ENCODE results near the gene C6orf15.
A peak's percentile ranks its signal among the peaks of the same experiment; 100 is the strongest.

C6orf15 gene

GRCh38 chr6:31114541-31114878 is 2.1 kb upstream of the C6orf15 start, which contains the start of gene PSORS1C1:
PSORS1C1 (plus strand) TSS chr6:31114800; CDS start chr6:31129633, 14,833 bp downstream.
- no peak for DNase-seq
- H3K27me3 Mint-ChIP-seq (ENCODE audit: low read depth, poor library complexity) = peaks cover 25% of the 10 kb centered on the region
- H3K9me3 Mint-ChIP-seq = no peaks in the 10 kb centered on the region
- peak within 1 kb of the TSS; percentile 50 for H3K4me3 Mint-ChIP-seq
- no peak within 1 kb of the TSS for H3K27ac Mint-ChIP-seq
- H3K4me1 Mint-ChIP-seq = peaks cover 39% of the 10 kb centered on the region
- no peaks in the 10 kb centered on the region for H3K36me3 Mint-ChIP-seq (ENCODE audit: low read depth)
- no peak for TF ChIP-seq CTCF (IDR thresholded peaks at IDR 0.05)

DNA sequence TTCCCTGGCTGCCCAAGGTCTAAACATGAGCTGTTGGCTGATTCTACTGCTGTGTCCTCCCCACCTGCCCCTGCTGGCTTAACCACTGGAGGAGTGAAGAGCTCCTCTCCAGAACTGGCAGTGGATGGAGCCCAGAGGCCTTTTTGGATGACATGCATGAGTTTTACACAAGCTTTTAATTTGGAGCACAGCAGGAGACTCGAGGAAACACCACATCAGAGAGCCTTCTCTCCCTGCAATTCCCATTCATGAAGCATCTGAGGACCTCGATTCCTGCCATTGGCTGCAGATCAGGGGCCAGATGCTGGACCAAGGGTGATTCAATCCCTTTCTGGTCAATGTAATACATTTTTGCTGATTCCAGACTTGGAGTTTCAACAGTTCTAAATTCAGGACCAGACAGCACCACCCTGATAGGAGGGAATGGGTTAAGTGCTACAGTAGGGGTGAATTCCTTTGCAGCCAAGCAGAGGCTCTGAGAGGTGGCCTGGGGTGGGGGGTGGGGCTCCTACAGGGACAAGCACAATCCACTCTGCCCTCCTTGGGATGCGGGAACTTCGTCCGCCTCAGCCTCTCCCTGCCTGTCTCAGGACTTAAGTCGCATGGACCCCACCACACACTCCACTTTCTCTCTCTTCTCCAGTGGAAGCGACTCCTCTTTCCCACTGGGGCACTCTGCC is 1.6 kb upstream of the C6orf15 start:
- DNase-seq = no peak
- no peak for TF ChIP-seq CTCF (IDR thresholded peaks at IDR 0.05)
- Mint-ChIP-seq H3K9me3 (no peaks in the 10 kb centered on the region), H3K27me3 (ENCODE audit: low read depth, poor library complexity) (peaks cover 26% of the 10 kb centered on the region), H3K4me3 (no peak overlapping the region), H3K36me3 (ENCODE audit: low read depth) (no peaks in the 10 kb centered on the region), H3K27ac (no peak overlapping the region), H3K4me1 (peaks cover 39% of the 10 kb centered on the region)

- DNase-seq = no peak
- H3K9me3 Mint-ChIP-seq = no peaks in the 10 kb centered on the region
- H3K27me3 Mint-ChIP-seq (ENCODE audit: low read depth, poor library complexity) = peaks cover 34% of the 10 kb centered on the region
- H3K36me3 Mint-ChIP-seq (ENCODE audit: low read depth) = no peaks in the 10 kb centered on the region
- no peak overlapping the region for H3K4me3 Mint-ChIP-seq
- TF ChIP-seq CTCF (IDR thresholded peaks at IDR 0.05) = no peak
- no peak overlapping the region for H3K27ac Mint-ChIP-seq
- peaks cover 32% of the 10 kb centered on the region for H3K4me1 Mint-ChIP-seq
These were observed 663 bp downstream of the C6orf15 start for GRCh38 chr6:31111712-31112111.

DNA sequence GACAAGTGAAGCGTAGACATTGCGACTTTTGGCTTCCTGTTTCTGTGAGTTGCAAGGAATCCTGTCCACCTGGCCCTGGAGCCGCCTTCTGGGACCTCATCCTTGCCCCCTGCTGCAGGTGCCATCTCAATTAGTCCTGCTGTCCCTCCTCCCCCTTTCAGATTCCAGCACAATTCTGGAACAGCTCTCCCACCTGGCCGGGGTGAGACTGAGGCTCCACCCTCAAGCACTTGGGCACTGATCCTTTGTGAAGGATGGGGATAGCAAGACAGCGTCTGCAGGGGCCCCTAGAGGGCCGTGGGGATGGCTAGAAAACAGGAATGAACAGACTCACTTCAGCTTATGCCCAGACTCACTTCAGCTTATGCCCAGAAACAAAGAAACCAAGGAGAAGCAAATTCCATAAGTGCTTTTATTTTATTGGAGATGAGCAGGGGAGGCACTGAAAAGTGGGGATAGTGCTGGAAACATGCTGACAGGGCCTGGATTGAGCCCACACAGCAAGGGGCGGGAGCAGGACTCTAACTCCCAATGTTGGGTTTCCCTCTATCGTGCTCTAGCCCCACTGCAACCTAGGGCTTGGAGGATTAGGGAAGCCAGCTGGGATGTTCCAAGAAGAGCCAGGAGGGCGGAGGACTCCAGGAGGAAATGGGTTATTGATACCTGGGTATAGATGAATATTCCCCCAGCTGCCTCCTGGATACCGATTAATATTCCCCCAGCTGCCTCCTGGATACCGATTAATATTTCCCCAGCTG is 1.4 kb downstream of the C6orf15 start:
- H3K4me3 Mint-ChIP-seq = no peak overlapping the region
- no peak for TF ChIP-seq CTCF (IDR thresholded peaks at IDR 0.05)
- no peak for DNase-seq
- H3K9me3 Mint-ChIP-seq = no peaks in the 10 kb centered on the region
- H3K27ac Mint-ChIP-seq = no peak overlapping the region
- peaks cover 33% of the 10 kb centered on the region for H3K4me1 Mint-ChIP-seq
- H3K27me3 Mint-ChIP-seq (ENCODE audit: low read depth, poor library complexity) = peaks cover 34% of the 10 kb centered on the region
- H3K36me3 Mint-ChIP-seq (ENCODE audit: low read depth) = no peaks in the 10 kb centered on the region

- H3K36me3 Mint-ChIP-seq (ENCODE audit: low read depth) = no peaks in the 10 kb centered on the region
- H3K4me3 Mint-ChIP-seq = no peak overlapping the region
- peaks cover 14% of the 10 kb centered on the region for H3K4me1 Mint-ChIP-seq
- no peak overlapping the region for H3K27ac Mint-ChIP-seq
- no peaks in the 10 kb centered on the region for H3K9me3 Mint-ChIP-seq
- no peak for DNase-seq
- H3K27me3 Mint-ChIP-seq (ENCODE audit: low read depth, poor library complexity) = peaks cover 31% of the 10 kb centered on the region
- TF ChIP-seq CTCF (IDR thresholded peaks at IDR 0.05) = no peak
These were observed 5.3 kb downstream of the C6orf15 start for GRCh38 chr6:31107052-31107451.
